CMK (cell line): Measurements from ENCODE around the gene SGK2.

ENCODE experiments used
- DNase-seq: peaks from one replicate; pipeline ENCODE4 v3.0.0-alpha.2; 2010; ENCODE audit warnings: low read depth

Gene SGK2

GRCh38 chr20:43558412-43559146, at the start of gene SGK2:
Gene SGK2 (plus strand): TSS chr20:43559027. CDS start chr20:43566496, 7,469 bp downstream.
- no peak for DNase-seq

GRCh38 chr20:43511879-43512278, 46.9 kb upstream of the SGK2 start:
- DNase-seq: no peak

- no peak for DNase-seq
Measured at GRCh38 chr20:43513372-43513930, 45.4 kb upstream of the SGK2 start.

GRCh38 chr20:43513931-43514647, 44.7 kb upstream of the SGK2 start:
- peak; percentile 96 for DNase-seq

GRCh38 chr20:43514648-43514999, 44.2 kb upstream of the SGK2 start:
- peak; percentile 18 for DNase-seq

- DNase-seq: no peak
Measured at GRCh38 chr20:43515628-43516027, 43.2 kb upstream of the SGK2 start.

- DNase-seq: no peak
Measured at GRCh38 chr20:43516251-43516824, 42.5 kb upstream of the SGK2 start.

- no peak for DNase-seq
Measured at GRCh38 chr20:43520074-43520630, 38.7 kb upstream of the SGK2 start.

- DNase-seq: no peak
Measured at GRCh38 chr20:43525021-43525420, 33.8 kb upstream of the SGK2 start.

- no peak for DNase-seq
Measured at GRCh38 chr20:43528258-43528875, 30.5 kb upstream of the SGK2 start.

- no peak for DNase-seq
Measured at GRCh38 chr20:43529051-43529450, 29.8 kb upstream of the SGK2 start.

GRCh38 chr20:43529457-43530153, 29.2 kb upstream of the SGK2 start:
- DNase-seq: no peak

GRCh38 chr20:43530321-43531090, 28.3 kb upstream of the SGK2 start:
- no peak for DNase-seq

- no peak for DNase-seq
Measured at GRCh38 chr20:43531091-43531443, 27.8 kb upstream of the SGK2 start.

- no peak for DNase-seq
Measured at GRCh38 chr20:43532416-43533055, 26.3 kb upstream of the SGK2 start.

GRCh38 chr20:43533060-43533459, 25.8 kb upstream of the SGK2 start:
- DNase-seq: no peak

- no peak for DNase-seq
Measured at GRCh38 chr20:43534016-43534415, 24.8 kb upstream of the SGK2 start.

- DNase-seq: no peak
Measured at GRCh38 chr20:43534791-43535350, 24.0 kb upstream of the SGK2 start.

GRCh38 chr20:43535370-43536004, 23.3 kb upstream of the SGK2 start:
- DNase-seq: no peak
